A673 (cell line): Measurements from ENCODE around the gene RASA1. TPM values are rescaled to one million over a fixed set of nuclear protein-coding genes. Genes with fewer than 3 reads are reported as not detected.

Experiments
- BruUV-seq: library from RNA; stranded (reverse); fragments of 400-500 nt; replicated peaks from 2 replicates; lab custom pipeline; 2021; lab: Mats Ljungman, UMichigan
- CTCF ChIA-PET: fragments of 300-600 bp; sonication (Branson Sonifier 250); formaldehyde crosslinking; loops from one replicate; lab custom pipeline; 2022; ENCODE audit warnings: antibody characterized with exemption; lab: Charles Lee
- POLR2A ChIA-PET: fragments of 300-600 bp; sonication (Branson Sonifier 250); formaldehyde crosslinking; loops from one replicate; lab custom pipeline; 2022; ENCODE audit warnings: antibody characterized with exemption; ENCODE audit not compliant: low non-redundant PET; lab: Charles Lee
- DNase-seq: peaks from one replicate; pipeline ENCODE4 v3.0.0-alpha.2; 2015; ENCODE audit warnings: low spot score
- H3K27ac ChIP-seq: fragments of 200-600 bp; sonication (generic); 2 replicates; pipeline ENCODE4 v1.5.1; 2016; ENCODE audit warnings: mixed run types, low read depth, mild to moderate bottlenecking, mixed read lengths, antibody characterized with exemption, low read length; ENCODE audit not compliant: poor library complexity, severe bottlenecking
- H3K27me3 ChIP-seq: fragments of 200-600 bp; sonication (generic); replicated peaks from 2 replicates; pipeline ENCODE4 v1.6.1; 2017; ENCODE audit warnings: mixed run types, low read depth, mild to moderate bottlenecking, mixed read lengths, antibody characterized with exemption, low read length; ENCODE audit not compliant: insufficient read depth, poor library complexity
- H3K36me3 ChIP-seq: fragments of 200-600 bp; sonication (generic); 2 replicates; pipeline ENCODE4 v1.6.1; 2016; ENCODE audit warnings: mixed run types, mild to moderate bottlenecking, mixed read lengths, antibody characterized with exemption, low read length; ENCODE audit not compliant: insufficient read depth, poor library complexity, severe bottlenecking
- H3K4me1 ChIP-seq: fragments of 200-600 bp; sonication (generic); 2 replicates; pipeline ENCODE4 v1.6.1; 2017; ENCODE audit warnings: mixed run types, mild to moderate bottlenecking, mixed read lengths, antibody characterized with exemption, low read length; ENCODE audit not compliant: insufficient read depth, poor library complexity, severe bottlenecking
- H3K4me3 ChIP-seq: fragments of 200-600 bp; sonication (generic); 2 replicates; pipeline ENCODE4 v1.5.1; 2016; ENCODE audit warnings: low read depth, mixed run types, mild to moderate bottlenecking, mixed read lengths, low read length; ENCODE audit not compliant: poor library complexity, severe bottlenecking
- H3K9me3 ChIP-seq: fragments of 200-600 bp; sonication (generic); 2 replicates; pipeline ENCODE4 v1.6.1; 2016; ENCODE audit warnings: mixed run types, low read depth, mild to moderate bottlenecking, mixed read lengths, antibody characterized with exemption, low read length; ENCODE audit not compliant: poor library complexity, severe bottlenecking
- CTCF ChIP-seq: fragments of 300-800, 200-600 bp; sonication (generic); conservative IDR thresholded peaks from 2 replicates; pipeline ENCODE4 v1.5.1; 2017; ENCODE audit warnings: low read depth, mild to moderate bottlenecking, antibody characterized with exemption, low read length, moderate library complexity, mixed read lengths
- EZH2 ChIP-seq: fragments of 200-600 bp; sonication (generic); IDR thresholded peaks from 2 replicates; pipeline ENCODE4 v1.6.1; 2017; ENCODE audit warnings: borderline replicate concordance, low read depth, mild to moderate bottlenecking, mixed read lengths, antibody characterized with exemption, low read length; ENCODE audit not compliant: poor library complexity, severe bottlenecking
- intact Hi-C: fragments of 100-400 bp; cut with micrococcal nuclease; formaldehyde crosslinking; loops from one replicate; pipeline ENCODE4 v1.10.0; 2022; ENCODE audit not compliant: unreplicated experiment
- total RNA-seq: library from RNA; stranded (reverse); gene quantifications from 2 replicates; pipeline ENCODE4 v1.2.3, GENCODE V29; 2021

The RASA1 gene
- total RNA-seq, 1 experiment from 2014 or later: 34.2 TPM

GRCh38 chr5:87423755-87424154 lies 156.1 kb downstream of the RASA1 start:
- Histone ChIP-seq H3K27me3 (no peaks in the 10 kb centered on the region), H3K4me1 (no peaks in the 10 kb centered on the region), H3K9me3 (no peaks in the 10 kb centered on the region), H3K36me3 (no peaks in the 10 kb centered on the region), H3K4me3 (no peak overlapping the region), H3K27ac (no peak overlapping the region)
- no TSS peak for BruUV-seq
- ChIA-PET POLR2A (no interaction called here), CTCF (no interaction called here)
- no peak for TF ChIP-seq EZH2
- TF ChIP-seq CTCF: no peak
- DNase-seq: no peak
- intact Hi-C loops: loop anchor here (2.0 to 5.0 kb wide), 3 partner anchors 357 to 1299 kb away; no protein-coding TSS in a partner anchor

- ChIA-PET POLR2A (no interaction called here), CTCF (no interaction called here)
- Histone ChIP-seq H3K27ac (no peak overlapping the region), H3K27me3 (no peaks in the 10 kb centered on the region), H3K9me3 (no peaks in the 10 kb centered on the region), H3K36me3 (no peaks in the 10 kb centered on the region), H3K4me3 (no peak overlapping the region), H3K4me1 (no peaks in the 10 kb centered on the region)
- intact Hi-C loops: no loop called here
- TF ChIP-seq EZH2 (no peak), CTCF (no peak)
- DNase-seq: no peak
- BruUV-seq: no TSS peak
Measured at GRCh38 chr5:87430863-87431457, 163.3 kb downstream of the RASA1 start.

- no peak for DNase-seq
- no peak overlapping the region for H3K4me3 ChIP-seq
- ChIA-PET POLR2A (no interaction called here), CTCF (no interaction called here)
- no peaks in the 10 kb centered on the region for H3K36me3 ChIP-seq
- no peaks in the 10 kb centered on the region for H3K4me1 ChIP-seq
- BruUV-seq: no TSS peak
- no peaks in the 10 kb centered on the region for H3K9me3 ChIP-seq
- no peaks in the 10 kb centered on the region for H3K27me3 ChIP-seq
- no peak for TF ChIP-seq CTCF
- TF ChIP-seq EZH2: no peak
- no peak overlapping the region for H3K27ac ChIP-seq
- intact Hi-C loops: no loop called here
Measured at GRCh38 chr5:87432460-87432859, 164.8 kb downstream of the RASA1 start.
